OCI-LY7 (cell line): ENCODE data around the gene U2SURP. TPM values are rescaled to one million over a fixed set of nuclear protein-coding genes. Genes with fewer than 3 reads are reported as not detected.

Source experiments
- BruUV-seq: library from RNA; stranded (reverse); fragments of 400-500 nt; replicated peaks from 2 replicates; lab custom pipeline; 2021; lab: Mats Ljungman, UMichigan
- CTCF ChIA-PET: fragments of 300-600 bp; sonication (Branson Sonifier 250); formaldehyde crosslinking; loops from one replicate; lab custom pipeline; 2022; ENCODE audit warnings: antibody characterized with exemption; ENCODE audit not compliant: unreplicated experiment; lab: Charles Lee
- POLR2A ChIA-PET: fragments of 300-600 bp; sonication (Branson Sonifier 250); formaldehyde crosslinking; loops from one replicate; lab custom pipeline; 2022; ENCODE audit warnings: antibody characterized with exemption; lab: Charles Lee
- DNase-seq: peaks from one replicate; pipeline ENCODE4 v3.0.0-alpha.2; 2015; ENCODE audit warnings: low spot score
- H2AFZ ChIP-seq: fragments of 200-600 bp; sonication (generic), shearing (Covaris generic); 2 replicates; pipeline ENCODE4 v1.6.1; 2014; ENCODE audit warnings: mild to moderate bottlenecking, antibody characterized with exemption, low read length, moderate library complexity
- H3K27ac ChIP-seq: fragments of 200-600 bp; sonication (generic); 2 replicates; pipeline ENCODE4 v1.5.1; 2014; ENCODE audit warnings: mixed run types, low read depth, mild to moderate bottlenecking, moderate library complexity, low read length, inconsistent platforms; ENCODE audit not compliant: poor library complexity, severe bottlenecking
- H3K36me3 ChIP-seq: fragments of 200-600 bp; sonication (generic); 2 replicates; pipeline ENCODE4 v1.6.1; 2014; ENCODE audit warnings: mild to moderate bottlenecking, antibody characterized with exemption, low read length, moderate library complexity, mixed read lengths; ENCODE audit not compliant: insufficient read depth
- H3K4me1 ChIP-seq: fragments of 200-600 bp; sonication (generic); 2 replicates; pipeline ENCODE4 v1.5.1; 2014; ENCODE audit warnings: mild to moderate bottlenecking, low read length; ENCODE audit not compliant: insufficient read depth, poor library complexity, severe bottlenecking
- H3K4me2 ChIP-seq: fragments of 200-600 bp; sonication (generic); 2 replicates; pipeline ENCODE4 v1.6.1; 2014; ENCODE audit warnings: mild to moderate bottlenecking, low read length
- H3K4me3 ChIP-seq: fragments of 200-600 bp; sonication (generic); 2 replicates; pipeline ENCODE4 v1.5.1; 2014; ENCODE audit warnings: mild to moderate bottlenecking, low read depth, low read length; ENCODE audit not compliant: poor library complexity, severe bottlenecking
- H3K79me2 ChIP-seq: fragments of 200-600 bp; sonication (generic); 2 replicates; pipeline ENCODE4 v1.6.1; 2016; ENCODE audit warnings: low read depth, mild to moderate bottlenecking, low read length, moderate library complexity, mixed read lengths; ENCODE audit not compliant: insufficient read depth
- H3K9me2 ChIP-seq: fragments of 200-600 bp; sonication (generic); 2 replicates; pipeline ENCODE4 v1.6.1; 2016; ENCODE audit warnings: mild to moderate bottlenecking, low read length, mixed read lengths; ENCODE audit not compliant: insufficient read depth
- H3K9me3 ChIP-seq: fragments of 200-600 bp; sonication (generic); 2 replicates; pipeline ENCODE4 v1.6.1; 2014; ENCODE audit warnings: mild to moderate bottlenecking, mixed run types, low read length, mixed read lengths
- H4K20me1 ChIP-seq: fragments of 200-600 bp; sonication (generic); 2 replicates; pipeline ENCODE4 v1.6.1; 2014; ENCODE audit warnings: mild to moderate bottlenecking, antibody characterized with exemption, low read length, moderate library complexity, mixed read lengths; ENCODE audit not compliant: insufficient read depth
- CTCF ChIP-seq: fragments of 200-600 bp; sonication (generic); conservative IDR thresholded peaks from 2 replicates; pipeline ENCODE4 v1.5.1; 2014; ENCODE audit warnings: mild to moderate bottlenecking, antibody characterized with exemption, low read length, moderate library complexity, mixed read lengths
- EZH2phosphoT487 ChIP-seq: fragments of 200-600 bp; sonication (generic); IDR thresholded peaks from 2 replicates; pipeline ENCODE4 v1.6.1; 2018; ENCODE audit warnings: low read depth, borderline replicate concordance, mild to moderate bottlenecking, mixed run types, antibody characterized with exemption, low read length, moderate library complexity, mixed read lengths
- intact Hi-C: fragments of 100-400 bp; cut with micrococcal nuclease; formaldehyde crosslinking; loops from one replicate; pipeline ENCODE4 v1.10.0; 2022; ENCODE audit not compliant: unreplicated experiment
- total RNA-seq, 2 experiments: library from RNA; depleted of rRNA in 1 of 2; stranded (reverse); fragments of >200 nt in 1 of 2; shearing (Covaris generic) in 1 of 2; gene quantifications; 2 replicates each; pipeline ENCODE4 v1.2.3, GENCODE V29; 2014 to 2022

Gene U2SURP
- total RNA-seq, 2 experiments from 2014 or later = 108 to 185 TPM

DNA sequence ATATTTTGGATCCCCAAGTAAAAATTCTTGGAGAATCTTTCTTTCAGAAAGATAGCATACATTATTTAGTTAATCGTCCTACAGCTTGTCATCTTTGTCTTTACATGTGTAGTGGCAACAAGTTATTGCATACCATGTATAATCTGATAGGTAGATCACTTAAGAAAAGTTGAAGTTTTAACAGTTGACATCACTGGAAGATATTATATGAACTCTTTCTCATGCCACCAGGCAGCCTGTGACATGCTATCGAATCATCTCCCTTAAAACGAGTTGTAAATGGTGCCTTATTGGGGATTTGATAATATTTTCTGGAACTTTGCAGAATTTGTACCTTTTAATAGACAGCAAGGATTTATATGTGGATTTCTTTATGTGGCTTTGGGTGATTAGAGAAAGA, 8.7 kb downstream of the U2SURP start:
- ChIA-PET POLR2A (interaction anchor here (1.6 kb wide), 1 partner anchor 9 kb away, joined by 5 read pairs; the partner anchor contains the start of gene U2SURP), CTCF (no interaction called here)
- intact Hi-C loops = no loop called here
- BruUV-seq = no TSS peak
- Histone ChIP-seq H3K36me3 (peaks cover 71% of the 10 kb centered on the region), H3K4me2 (peak overlapping the region; percentile 7; the same call in 1 of the 2 replicates), H3K9me3 (no peaks in the 10 kb centered on the region), H2AFZ (no peak overlapping the region), H4K20me1 (peaks cover 67% of the 10 kb centered on the region), H3K27ac (no peak overlapping the region), H3K79me2 (peaks cover 100% of the 10 kb centered on the region), H3K4me1 (peaks cover 27% of the 10 kb centered on the region), H3K9me2 (no peaks in the 10 kb centered on the region), H3K4me3 (no peak overlapping the region)
- DNase-seq = no peak
- no peak for TF ChIP-seq EZH2phosphoT487
- TF ChIP-seq CTCF = no peak

DNA sequence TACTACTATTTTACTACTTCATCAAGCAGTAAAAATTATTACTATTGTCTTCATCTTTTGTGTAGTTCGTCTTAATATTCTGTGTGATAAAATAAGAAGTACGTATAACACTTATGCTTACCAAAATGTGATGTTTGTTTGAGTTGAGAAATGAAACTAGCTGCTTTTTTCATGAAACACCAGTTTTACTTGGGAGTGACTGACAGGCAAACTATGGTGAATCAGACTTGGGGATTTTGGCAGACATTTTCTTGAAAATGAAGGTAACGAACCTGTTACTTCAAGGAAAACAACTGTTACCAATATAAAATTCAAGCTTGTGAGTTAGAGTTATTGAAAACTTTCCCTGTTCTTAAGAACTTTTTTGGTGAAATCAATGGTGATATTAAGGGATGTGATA, 10.3 kb downstream of the U2SURP start:
- Histone ChIP-seq H2AFZ (no peak overlapping the region), H3K36me3 (peaks cover 71% of the 10 kb centered on the region), H3K4me2 (no peak overlapping the region), H3K9me2 (no peaks in the 10 kb centered on the region), H3K4me3 (no peak overlapping the region), H3K27ac (no peak overlapping the region), H3K4me1 (peaks cover 16% of the 10 kb centered on the region), H4K20me1 (peaks cover 61% of the 10 kb centered on the region), H3K9me3 (no peaks in the 10 kb centered on the region), H3K79me2 (peaks cover 100% of the 10 kb centered on the region)
- POLR2A ChIA-PET = interaction anchor here (0.7 to 4.1 kb wide), 2 partner anchors 9 to 31 kb away, joined by 3 to 37 read pairs; partner anchors contain the start of gene U2SURP
- BruUV-seq = no TSS peak
- CTCF ChIA-PET = no interaction called here
- TF ChIP-seq CTCF = no peak
- no peak for TF ChIP-seq EZH2phosphoT487
- intact Hi-C loops = no loop called here
- DNase-seq = no peak

DNA sequence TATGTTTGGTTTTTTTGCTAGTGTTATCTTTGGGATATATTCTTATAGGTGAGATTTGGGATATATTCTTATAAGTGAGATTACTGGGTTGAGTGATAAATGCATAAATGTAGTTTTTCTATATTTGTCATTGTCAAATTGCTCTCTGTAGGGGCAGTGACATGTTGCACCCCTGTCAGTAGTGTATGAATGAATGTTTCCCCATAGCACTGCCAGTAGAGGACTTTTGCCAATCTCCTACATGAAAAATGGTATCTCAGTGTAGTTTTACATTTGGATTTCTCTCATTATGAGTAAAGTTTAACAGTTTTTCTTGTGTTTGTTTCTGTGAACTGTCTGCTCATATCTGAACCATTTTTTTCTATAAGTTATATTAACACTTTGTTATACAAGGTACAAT, 13.6 kb downstream of the U2SURP start:
- Histone ChIP-seq H3K79me2 (peaks cover 89% of the 10 kb centered on the region), H2AFZ (no peak overlapping the region), H3K9me2 (no peaks in the 10 kb centered on the region), H3K9me3 (no peaks in the 10 kb centered on the region), H3K4me1 (peaks cover 5% of the 10 kb centered on the region), H3K36me3 (peaks cover 92% of the 10 kb centered on the region), H4K20me1 (peaks cover 46% of the 10 kb centered on the region), H3K27ac (no peak overlapping the region), H3K4me2 (no peak overlapping the region), H3K4me3 (no peak overlapping the region)
- DNase-seq = no peak
- BruUV-seq = no TSS peak
- TF ChIP-seq EZH2phosphoT487 = no peak
- TF ChIP-seq CTCF = no peak
- CTCF ChIA-PET = no interaction called here
- POLR2A ChIA-PET = interaction anchor here (0.7 to 1.5 kb wide), 2 partner anchors 19 to 301 kb away, joined by 3 to 5 read pairs; no protein-coding TSS in a partner anchor
- intact Hi-C loops = no loop called here
